Renal cortical epithelial cell (primary cell): ENCODE results near the gene DPY19L2. TPM values are rescaled to one million over a fixed set of nuclear protein-coding genes. Genes with fewer than 3 reads are reported as not detected.
"Not testable (repeated sequence)": the region's sequence is repeated elsewhere in the genome, so short reads cannot be mapped to it uniquely, and the experiment has no call there.

ENCODE experiments used
- DNase-seq: peaks from one replicate; pipeline ENCODE4 v3.0.0-alpha.2; 2011; ENCODE audit warnings: low read depth
- total RNA-seq: library from RNA; depleted of rRNA; stranded (reverse); fragments of >200 nt; gene quantifications from 2 replicates; pipeline ENCODE4 v1.2.3, GENCODE V29; 2014

Gene DPY19L2
- 3.6 and 20.8 TPM in 2 replicates for total RNA-seq

- DNase-seq = peak; percentile 38
Measured at GRCh38 chr12:63668028-63668799, at the start of gene DPY19L2. DPY19L2 (minus strand) TSS chr12:63668493; CDS start chr12:63668393, 100 bp downstream.

GRCh38 chr12:63716891-63717290, 48.6 kb upstream of the DPY19L2 start:
- DNase-seq = not testable (repeated sequence)

- DNase-seq = not testable (repeated sequence)
Measured at GRCh38 chr12:63715107-63715625, 46.9 kb upstream of the DPY19L2 start.

GRCh38 chr12:63714409-63714808, 46.1 kb upstream of the DPY19L2 start:
- DNase-seq = not testable (repeated sequence)

GRCh38 chr12:63713681-63714075, 45.4 kb upstream of the DPY19L2 start:
- DNase-seq = not testable (repeated sequence)

GRCh38 chr12:63712979-63713680, 44.8 kb upstream of the DPY19L2 start:
- not testable (repeated sequence) for DNase-seq

- DNase-seq = not testable (repeated sequence)
Measured at GRCh38 chr12:63712376-63712974, 44.2 kb upstream of the DPY19L2 start.

GRCh38 chr12:63711339-63711738, 43.0 kb upstream of the DPY19L2 start:
- not testable (repeated sequence) for DNase-seq

GRCh38 chr12:63706336-63706735, 38.0 kb upstream of the DPY19L2 start:
- DNase-seq = no peak

GRCh38 chr12:63699678-63700382, 31.5 kb upstream of the DPY19L2 start:
- DNase-seq = not testable (repeated sequence)

- not testable (repeated sequence) for DNase-seq
Measured at GRCh38 chr12:63699011-63699410, 30.7 kb upstream of the DPY19L2 start.

- DNase-seq = not testable (repeated sequence)
Measured at GRCh38 chr12:63690837-63691236, 22.5 kb upstream of the DPY19L2 start.

GRCh38 chr12:63689141-63689540, 20.8 kb upstream of the DPY19L2 start:
- not testable (repeated sequence) for DNase-seq

- not testable (repeated sequence) for DNase-seq
Measured at GRCh38 chr12:63686623-63687022, 18.3 kb upstream of the DPY19L2 start.

GRCh38 chr12:63685789-63686188, 17.5 kb upstream of the DPY19L2 start:
- DNase-seq = not testable (repeated sequence)

- DNase-seq = peak; percentile 59
Measured at GRCh38 chr12:63682617-63683016, 14.3 kb upstream of the DPY19L2 start.

GRCh38 chr12:63680758-63681157, 12.5 kb upstream of the DPY19L2 start:
- DNase-seq = peak; percentile 87

- not testable (repeated sequence) for DNase-seq
Measured at GRCh38 chr12:63672550-63672949, 4.3 kb upstream of the DPY19L2 start.

GRCh38 chr12:63669936-63670335, 1.6 kb upstream of the DPY19L2 start:
- peak; percentile 57 for DNase-seq

- DNase-seq = not testable (repeated sequence)
Measured at GRCh38 chr12:63669427-63669826, 1.1 kb upstream of the DPY19L2 start.

GRCh38 chr12:63668800-63669365, 590 bp upstream of the DPY19L2 start:
- peak; percentile 33 for DNase-seq
